Measurements from ENCODE around the gene RNF217. TPM values are rescaled to one million over a fixed set of nuclear protein-coding genes. Genes with fewer than 3 reads are reported as not detected.

Gene RNF217
- total RNA-seq, 1 experiment from 2014 or later, result 12.2 TPM

- Mint-ChIP-seq H3K27me3 (ENCODE audit: low read depth) (no peaks in the 10 kb centered on the region), H3K36me3 (peaks cover 4% of the 10 kb centered on the region; the same call in 1 of the 2 replicates), H3K9me3 (peaks cover 22% of the 10 kb centered on the region), H3K4me1 (no peaks in the 10 kb centered on the region), H3K27ac (no peak overlapping the region), H3K4me3 (no peak overlapping the region)
- CTCF ChIA-PET, result interaction anchor here (2.3 kb wide), 1 partner anchor 13 kb away, joined by 6 read pairs; the partner anchor contains the start of gene TPD52L1
- POLR2A ChIA-PET, result interaction anchor here (0.7 kb wide), 1 partner anchor 17 kb away, joined by 4 read pairs; no protein-coding TSS in a partner anchor
- TF ChIP-seq, protein P1, sequence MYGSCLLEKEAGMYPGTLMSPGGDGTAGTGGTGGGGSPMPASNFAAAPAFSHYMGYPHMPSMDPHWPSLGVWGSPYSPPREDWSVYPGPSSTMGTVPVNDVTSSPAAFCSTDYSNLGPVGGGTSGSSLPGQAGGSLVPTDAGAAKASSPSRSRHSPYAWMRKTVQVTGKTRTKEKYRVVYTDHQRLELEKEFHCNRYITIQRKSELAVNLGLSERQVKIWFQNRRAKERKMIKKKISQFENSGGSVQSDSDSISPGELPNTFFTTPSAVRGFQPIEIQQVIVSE (CRISPR knock-in tag; IDR thresholded peaks at IDR 0.05; ENCODE audit: borderline replicate concordance), result no peak
- no peak for TF ChIP-seq CREB1 (CRISPR knock-in tag; IDR thresholded peaks at IDR 0.05)
- no peak for TF ChIP-seq OVOL2 (CRISPR knock-in tag; IDR thresholded peaks at IDR 0.05; ENCODE audit: borderline replicate concordance)
- TF ChIP-seq ESRRA (CRISPR knock-in tag; IDR thresholded peaks at IDR 0.05; ENCODE audit: borderline replicate concordance), result no peak
- TF ChIP-seq GTF2I (CRISPR knock-in tag; conservative IDR thresholded peaks at IDR 0.05), result no peak
- TF ChIP-seq, protein P2, sequence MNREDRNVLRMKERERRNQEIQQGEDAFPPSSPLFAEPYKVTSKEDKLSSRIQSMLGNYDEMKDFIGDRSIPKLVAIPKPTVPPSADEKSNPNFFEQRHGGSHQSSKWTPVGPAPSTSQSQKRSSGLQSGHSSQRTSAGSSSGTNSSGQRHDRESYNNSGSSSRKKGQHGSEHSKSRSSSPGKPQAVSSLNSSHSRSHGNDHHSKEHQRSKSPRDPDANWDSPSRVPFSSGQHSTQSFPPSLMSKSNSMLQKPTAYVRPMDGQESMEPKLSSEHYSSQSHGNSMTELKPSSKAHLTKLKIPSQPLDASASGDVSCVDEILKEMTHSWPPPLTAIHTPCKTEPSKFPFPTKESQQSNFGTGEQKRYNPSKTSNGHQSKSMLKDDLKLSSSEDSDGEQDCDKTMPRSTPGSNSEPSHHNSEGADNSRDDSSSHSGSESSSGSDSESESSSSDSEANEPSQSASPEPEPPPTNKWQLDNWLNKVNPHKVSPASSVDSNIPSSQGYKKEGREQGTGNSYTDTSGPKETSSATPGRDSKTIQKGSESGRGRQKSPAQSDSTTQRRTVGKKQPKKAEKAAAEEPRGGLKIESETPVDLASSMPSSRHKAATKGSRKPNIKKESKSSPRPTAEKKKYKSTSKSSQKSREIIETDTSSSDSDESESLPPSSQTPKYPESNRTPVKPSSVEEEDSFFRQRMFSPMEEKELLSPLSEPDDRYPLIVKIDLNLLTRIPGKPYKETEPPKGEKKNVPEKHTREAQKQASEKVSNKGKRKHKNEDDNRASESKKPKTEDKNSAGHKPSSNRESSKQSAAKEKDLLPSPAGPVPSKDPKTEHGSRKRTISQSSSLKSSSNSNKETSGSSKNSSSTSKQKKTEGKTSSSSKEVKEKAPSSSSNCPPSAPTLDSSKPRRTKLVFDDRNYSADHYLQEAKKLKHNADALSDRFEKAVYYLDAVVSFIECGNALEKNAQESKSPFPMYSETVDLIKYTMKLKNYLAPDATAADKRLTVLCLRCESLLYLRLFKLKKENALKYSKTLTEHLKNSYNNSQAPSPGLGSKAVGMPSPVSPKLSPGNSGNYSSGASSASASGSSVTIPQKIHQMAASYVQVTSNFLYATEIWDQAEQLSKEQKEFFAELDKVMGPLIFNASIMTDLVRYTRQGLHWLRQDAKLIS (CRISPR knock-in tag; IDR thresholded peaks at IDR 0.05; ENCODE audit: borderline replicate concordance), result no peak
- TF ChIP-seq EMX1 (CRISPR knock-in tag; IDR thresholded peaks at IDR 0.05), result no peak
- no peak for TF ChIP-seq ZNF263 (CRISPR knock-in tag; IDR thresholded peaks at IDR 0.05; ENCODE audit: low read depth)
- no peak for TF ChIP-seq ETV6 (CRISPR knock-in tag; IDR thresholded peaks at IDR 0.05)
- no peak for TF ChIP-seq TCF7 (CRISPR knock-in tag; IDR thresholded peaks at IDR 0.05; ENCODE audit: low read depth)
- no peak for TF ChIP-seq ZNF532 (CRISPR knock-in tag; IDR thresholded peaks at IDR 0.05; ENCODE audit: borderline replicate concordance)
- no peak for TF ChIP-seq NFYB (CRISPR knock-in tag; conservative IDR thresholded peaks at IDR 0.05; ENCODE audit: low read depth)
- TF ChIP-seq HMGA2 (CRISPR knock-in tag; IDR thresholded peaks at IDR 0.05), result no peak
- TF ChIP-seq, protein P3, sequence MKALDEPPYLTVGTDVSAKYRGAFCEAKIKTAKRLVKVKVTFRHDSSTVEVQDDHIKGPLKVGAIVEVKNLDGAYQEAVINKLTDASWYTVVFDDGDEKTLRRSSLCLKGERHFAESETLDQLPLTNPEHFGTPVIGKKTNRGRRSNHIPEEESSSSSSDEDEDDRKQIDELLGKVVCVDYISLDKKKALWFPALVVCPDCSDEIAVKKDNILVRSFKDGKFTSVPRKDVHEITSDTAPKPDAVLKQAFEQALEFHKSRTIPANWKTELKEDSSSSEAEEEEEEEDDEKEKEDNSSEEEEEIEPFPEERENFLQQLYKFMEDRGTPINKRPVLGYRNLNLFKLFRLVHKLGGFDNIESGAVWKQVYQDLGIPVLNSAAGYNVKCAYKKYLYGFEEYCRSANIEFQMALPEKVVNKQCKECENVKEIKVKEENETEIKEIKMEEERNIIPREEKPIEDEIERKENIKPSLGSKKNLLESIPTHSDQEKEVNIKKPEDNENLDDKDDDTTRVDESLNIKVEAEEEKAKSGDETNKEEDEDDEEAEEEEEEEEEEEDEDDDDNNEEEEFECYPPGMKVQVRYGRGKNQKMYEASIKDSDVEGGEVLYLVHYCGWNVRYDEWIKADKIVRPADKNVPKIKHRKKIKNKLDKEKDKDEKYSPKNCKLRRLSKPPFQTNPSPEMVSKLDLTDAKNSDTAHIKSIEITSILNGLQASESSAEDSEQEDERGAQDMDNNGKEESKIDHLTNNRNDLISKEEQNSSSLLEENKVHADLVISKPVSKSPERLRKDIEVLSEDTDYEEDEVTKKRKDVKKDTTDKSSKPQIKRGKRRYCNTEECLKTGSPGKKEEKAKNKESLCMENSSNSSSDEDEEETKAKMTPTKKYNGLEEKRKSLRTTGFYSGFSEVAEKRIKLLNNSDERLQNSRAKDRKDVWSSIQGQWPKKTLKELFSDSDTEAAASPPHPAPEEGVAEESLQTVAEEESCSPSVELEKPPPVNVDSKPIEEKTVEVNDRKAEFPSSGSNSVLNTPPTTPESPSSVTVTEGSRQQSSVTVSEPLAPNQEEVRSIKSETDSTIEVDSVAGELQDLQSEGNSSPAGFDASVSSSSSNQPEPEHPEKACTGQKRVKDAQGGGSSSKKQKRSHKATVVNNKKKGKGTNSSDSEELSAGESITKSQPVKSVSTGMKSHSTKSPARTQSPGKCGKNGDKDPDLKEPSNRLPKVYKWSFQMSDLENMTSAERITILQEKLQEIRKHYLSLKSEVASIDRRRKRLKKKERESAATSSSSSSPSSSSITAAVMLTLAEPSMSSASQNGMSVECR (CRISPR knock-in tag; IDR thresholded peaks at IDR 0.05; ENCODE audit: borderline replicate concordance), result no peak
- no peak for TF ChIP-seq MXD4 (CRISPR knock-in tag; IDR thresholded peaks at IDR 0.05; ENCODE audit: borderline replicate concordance)
- TF ChIP-seq, protein P4, sequence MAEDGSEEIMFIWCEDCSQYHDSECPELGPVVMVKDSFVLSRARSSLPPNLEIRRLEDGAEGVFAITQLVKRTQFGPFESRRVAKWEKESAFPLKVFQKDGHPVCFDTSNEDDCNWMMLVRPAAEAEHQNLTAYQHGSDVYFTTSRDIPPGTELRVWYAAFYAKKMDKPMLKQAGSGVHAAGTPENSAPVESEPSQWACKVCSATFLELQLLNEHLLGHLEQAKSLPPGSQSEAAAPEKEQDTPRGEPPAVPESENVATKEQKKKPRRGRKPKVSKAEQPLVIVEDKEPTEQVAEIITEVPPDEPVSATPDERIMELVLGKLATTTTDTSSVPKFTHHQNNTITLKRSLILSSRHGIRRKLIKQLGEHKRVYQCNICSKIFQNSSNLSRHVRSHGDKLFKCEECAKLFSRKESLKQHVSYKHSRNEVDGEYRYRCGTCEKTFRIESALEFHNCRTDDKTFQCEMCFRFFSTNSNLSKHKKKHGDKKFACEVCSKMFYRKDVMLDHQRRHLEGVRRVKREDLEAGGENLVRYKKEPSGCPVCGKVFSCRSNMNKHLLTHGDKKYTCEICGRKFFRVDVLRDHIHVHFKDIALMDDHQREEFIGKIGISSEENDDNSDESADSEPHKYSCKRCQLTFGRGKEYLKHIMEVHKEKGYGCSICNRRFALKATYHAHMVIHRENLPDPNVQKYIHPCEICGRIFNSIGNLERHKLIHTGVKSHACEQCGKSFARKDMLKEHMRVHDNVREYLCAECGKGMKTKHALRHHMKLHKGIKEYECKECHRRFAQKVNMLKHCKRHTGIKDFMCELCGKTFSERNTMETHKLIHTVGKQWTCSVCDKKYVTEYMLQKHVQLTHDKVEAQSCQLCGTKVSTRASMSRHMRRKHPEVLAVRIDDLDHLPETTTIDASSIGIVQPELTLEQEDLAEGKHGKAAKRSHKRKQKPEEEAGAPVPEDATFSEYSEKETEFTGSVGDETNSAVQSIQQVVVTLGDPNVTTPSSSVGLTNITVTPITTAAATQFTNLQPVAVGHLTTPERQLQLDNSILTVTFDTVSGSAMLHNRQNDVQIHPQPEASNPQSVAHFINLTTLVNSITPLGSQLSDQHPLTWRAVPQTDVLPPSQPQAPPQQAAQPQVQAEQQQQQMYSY (CRISPR knock-in tag; IDR thresholded peaks at IDR 0.05), result no peak
- DNase-seq (ENCODE audit: low spot score), result no peak
- no peak for ATAC-seq
Measured at GRCh38 chr6:125140808-125141207, 178.6 kb downstream of the RNF217 start.

Data from WTC11 (cell line).